Stimulated activated CD4-positive, alpha-beta T cell treated with anti-CD3 and anti-CD28 coated beads, Interleukin-1b, Interleukin-23, amount 100 ng/mL, for 24 hours (primary cell): Measurements from ENCODE around the gene LIPF.
"Not testable (repeated sequence)": the region's sequence is repeated elsewhere in the genome, so short reads cannot be mapped to it uniquely, and the experiment has no call there.

ENCODE experiments used
- DNase-seq, 4 experiments: peaks; one replicate each; pipeline ENCODE4 v3.0.0-alpha.2; 2020; ENCODE audit warnings: low read depth in 4 of 4, low spot score in 1 of 4

LIPF gene, protein sequence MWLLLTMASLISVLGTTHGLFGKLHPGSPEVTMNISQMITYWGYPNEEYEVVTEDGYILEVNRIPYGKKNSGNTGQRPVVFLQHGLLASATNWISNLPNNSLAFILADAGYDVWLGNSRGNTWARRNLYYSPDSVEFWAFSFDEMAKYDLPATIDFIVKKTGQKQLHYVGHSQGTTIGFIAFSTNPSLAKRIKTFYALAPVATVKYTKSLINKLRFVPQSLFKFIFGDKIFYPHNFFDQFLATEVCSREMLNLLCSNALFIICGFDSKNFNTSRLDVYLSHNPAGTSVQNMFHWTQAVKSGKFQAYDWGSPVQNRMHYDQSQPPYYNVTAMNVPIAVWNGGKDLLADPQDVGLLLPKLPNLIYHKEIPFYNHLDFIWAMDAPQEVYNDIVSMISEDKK

DNA sequence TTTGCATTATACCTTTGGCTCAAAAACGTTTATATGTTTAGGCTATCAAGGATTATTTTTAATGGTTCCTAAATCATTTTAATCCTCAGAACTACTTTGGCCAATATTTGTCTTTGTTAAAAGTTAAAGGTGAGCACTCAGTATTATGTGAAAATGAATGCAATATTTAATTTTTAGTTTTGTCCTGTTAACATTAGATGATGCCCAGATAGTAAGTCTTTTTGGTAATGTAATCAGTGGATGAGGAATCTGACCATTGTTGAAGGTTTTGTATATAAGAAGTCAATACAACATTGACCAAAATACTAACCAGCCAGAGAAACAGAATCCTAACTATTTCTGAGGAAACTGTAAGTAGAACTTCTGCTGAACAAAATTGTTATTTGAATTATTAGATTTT lies at the start of gene LIPF:
Gene LIPF, plus strand, starts transcription at position 301 of the 400 bp plus-strand sequence. CDS start 2,856 bp downstream, outside the sequence.
- no peak for DNase-seq

DNA sequence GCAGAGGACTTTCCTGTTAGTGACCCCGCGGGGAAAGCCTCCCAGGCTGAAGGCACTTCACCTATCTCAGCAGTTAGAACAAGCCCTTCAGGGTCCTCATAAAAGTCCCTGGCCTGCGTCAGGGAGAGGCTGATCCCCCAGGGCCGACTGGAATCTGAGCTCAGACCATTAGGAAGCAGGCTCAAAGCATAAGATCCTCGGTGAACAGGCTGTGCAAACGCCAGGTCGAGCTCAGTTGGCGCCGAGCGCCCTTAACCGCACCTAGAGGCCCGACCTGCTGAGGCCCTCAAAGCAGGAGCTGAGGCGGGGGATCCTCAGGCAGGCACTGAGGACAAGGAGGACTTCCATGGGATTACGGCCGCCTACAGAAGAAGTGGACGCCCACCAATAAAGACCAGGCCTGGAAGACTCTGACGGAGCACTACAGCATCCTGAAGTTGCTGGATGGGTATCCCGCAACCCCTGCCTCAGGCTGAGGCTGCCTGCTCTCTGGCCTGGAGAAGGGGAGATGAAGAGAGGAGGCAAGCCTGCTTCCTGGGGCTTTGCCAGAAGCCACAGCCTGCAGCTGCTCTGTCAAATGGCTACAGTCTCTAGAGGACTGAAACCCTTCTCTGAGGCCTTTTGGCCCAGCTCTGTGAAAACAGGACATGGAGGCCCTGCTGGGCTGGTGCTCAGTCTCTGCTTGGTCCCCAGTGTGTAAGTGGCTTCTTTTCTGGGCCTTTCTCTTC lies 47.8 kb upstream of the LIPF start:
- no peak for DNase-seq

DNA sequence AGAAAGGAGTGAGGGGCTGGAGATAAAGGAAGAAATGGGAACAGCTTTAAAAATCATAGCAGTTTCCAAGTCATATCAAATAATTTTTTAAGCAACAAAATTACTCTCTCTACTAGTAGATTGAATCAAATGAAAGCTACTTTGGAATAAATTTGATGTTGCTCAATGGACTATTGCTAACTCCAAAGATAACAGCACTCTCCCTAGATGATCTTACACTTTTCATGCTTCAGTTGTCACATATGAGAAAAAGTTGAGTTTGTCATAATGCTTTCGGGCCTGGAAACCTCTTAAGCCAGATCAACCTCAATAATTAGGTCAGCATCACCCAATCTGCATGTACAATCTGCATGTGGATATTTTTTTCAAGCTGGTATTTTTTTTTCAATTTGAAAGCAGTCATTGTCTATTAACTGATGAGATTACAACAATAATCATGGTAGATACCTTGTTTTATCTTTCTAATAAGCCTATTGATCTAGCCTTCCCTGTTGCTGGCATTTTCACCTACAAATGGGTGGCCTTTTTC lies 46.4 kb upstream of the LIPF start:
- DNase-seq: no peak

DNA sequence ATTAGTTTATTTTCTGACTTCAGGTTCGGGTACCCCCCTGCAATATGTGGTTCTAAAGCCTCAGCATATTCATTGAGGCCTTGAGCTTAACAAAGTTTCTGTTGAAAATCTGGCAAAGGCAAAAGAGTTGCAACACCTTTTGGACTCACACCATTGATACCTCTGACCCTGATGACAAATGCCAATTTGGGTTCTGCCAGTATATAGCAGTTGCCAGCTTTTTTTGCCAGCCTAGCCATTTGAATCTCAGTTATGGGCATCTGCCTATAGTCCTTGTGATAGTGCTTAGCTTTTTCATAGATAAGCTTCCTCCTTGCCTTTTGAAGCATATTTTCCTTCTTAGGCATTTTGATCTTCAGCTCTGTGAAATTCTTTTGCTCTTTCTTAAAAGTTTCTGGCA lies 45.7 kb upstream of the LIPF start:
- DNase-seq: no peak

DNA sequence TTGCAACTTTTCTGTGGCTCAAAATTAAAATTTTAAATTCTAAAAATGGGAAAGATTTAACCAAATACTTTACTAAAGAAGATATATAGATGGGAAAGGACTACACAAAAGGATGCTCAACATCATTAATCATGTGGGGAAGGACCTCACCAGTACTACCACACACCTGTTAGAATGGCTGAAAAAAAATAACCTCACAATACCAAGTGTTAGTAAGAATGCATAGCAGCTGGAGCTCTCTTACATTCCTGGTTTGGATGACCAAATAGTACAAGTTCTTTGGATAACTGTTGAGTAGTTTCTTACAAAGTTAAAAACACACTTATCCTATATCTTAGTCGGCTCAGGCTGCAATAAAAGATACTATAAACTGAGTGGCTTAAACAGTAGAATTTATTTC lies 43.8 kb upstream of the LIPF start:
- DNase-seq: no peak

DNA sequence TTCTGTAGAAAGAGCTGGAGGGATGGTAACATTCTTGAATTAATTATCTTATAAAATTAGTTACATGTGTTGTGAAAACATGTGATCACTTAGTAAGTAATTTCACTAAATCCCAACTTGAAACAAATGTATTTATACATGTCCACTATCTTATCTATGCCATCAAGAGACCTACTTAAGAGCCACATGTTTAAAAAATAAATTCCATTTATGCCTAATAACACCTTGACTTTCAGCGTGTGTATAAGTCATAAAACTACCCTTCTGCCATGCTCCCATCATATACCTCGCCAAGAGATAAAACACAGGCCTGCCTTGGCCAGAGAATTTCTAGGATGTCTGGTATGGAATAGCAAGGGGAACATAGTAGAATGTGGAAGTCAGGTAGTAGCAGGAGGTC lies 40.4 kb upstream of the LIPF start:
- DNase-seq: no peak

DNA sequence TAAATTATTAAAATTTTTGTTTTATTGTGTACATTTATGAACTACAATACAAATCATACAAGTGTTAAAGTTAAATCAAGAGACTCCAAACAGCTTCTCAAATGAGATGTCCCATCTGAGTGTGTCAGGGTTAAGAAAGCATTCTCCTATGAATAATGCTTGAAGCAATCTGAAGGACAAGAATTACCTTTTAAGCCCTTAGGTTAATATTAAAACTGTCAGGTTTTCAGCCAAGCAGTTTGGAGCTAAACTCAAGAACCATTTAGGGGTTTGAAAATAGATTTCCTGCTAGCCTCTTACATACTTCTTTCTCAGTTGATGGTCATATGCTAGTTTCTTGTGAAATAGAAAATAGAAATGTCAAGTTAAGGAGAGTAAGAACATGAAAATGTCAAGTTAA lies 39.4 kb upstream of the LIPF start:
- DNase-seq: no peak

DNA sequence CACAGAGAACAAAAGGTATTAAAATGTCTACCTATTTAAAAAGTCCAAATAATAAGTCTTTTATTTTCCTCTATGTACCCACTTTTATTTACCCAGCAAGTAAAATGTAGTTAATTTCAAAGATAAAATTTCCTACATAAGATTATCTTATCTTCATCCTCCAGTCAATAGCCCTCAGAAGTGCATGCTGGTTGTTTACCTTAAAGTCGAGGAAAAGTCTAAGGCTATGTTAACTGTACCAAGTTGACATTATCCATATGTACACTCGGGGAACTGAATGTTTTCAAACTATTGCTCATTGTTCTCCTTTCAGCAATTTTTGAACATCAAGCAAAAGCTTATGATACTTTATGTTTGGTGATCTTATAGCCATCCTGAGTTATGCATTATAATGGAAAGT lies 24.1 kb upstream of the LIPF start:
- no peak for DNase-seq

DNA sequence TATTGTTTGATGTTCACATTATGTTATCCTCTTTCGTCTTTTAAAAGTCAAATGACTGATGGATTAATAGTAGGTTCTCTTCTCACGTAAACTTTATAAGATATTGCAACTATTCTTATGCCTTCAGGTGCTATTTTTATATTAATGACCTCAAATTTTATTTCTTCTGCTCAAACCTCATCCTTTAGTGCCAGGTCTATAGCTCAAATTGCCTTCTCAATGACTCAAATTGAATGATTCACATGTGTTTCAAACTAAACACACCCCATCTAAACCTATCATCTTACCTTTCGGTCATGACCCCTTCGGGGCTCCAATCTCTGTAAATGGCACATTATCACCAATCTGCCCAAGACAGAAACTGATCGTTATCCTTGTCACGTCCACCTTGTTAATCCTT lies 22.0 kb upstream of the LIPF start:
- no peak for DNase-seq

DNA sequence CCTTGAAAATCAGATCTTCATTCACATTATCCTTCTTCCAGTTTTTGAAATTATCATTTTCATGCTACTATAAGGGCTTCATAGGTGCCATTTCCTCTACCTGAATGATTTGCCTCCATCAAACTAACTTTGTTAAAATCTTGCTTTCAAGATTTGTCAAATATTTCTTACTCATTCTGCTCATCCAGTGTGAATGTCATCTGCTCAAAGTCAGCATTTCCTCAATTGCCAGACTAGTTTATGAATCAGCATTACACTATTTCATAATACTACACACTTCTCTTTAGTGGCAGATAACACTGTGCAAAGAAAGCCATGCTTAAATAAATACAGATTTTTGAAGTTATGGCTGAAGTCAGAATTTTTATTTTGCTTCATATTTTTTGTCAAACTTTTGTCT lies 21.3 kb upstream of the LIPF start:
- no peak for DNase-seq

DNA sequence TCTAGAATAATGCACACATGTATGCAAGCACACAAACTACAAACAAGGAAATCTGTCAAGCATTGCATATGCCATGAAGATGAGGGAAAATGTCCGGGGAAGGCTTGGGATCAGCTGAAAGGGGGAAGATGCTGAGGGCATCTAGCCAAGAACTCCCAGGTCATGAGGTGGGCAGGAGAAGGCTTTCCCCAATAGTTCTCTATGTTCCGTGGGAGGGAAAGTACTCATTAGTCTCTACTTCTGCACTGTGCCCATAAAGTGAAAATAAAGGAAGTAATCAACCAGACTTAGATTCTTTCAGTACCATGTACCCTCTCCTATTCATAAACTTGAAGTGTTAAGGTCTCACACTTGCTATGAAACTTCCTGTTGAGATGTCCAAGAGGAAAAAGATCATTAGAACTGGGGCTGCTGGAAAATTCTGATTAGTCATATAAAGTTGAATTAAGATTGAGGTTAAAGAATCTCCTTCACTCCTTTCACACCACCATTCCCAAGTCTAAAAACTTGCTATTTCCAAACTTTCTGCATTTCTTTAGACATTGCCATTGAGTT lies 17.1 kb upstream of the LIPF start:
- no peak for DNase-seq

DNA sequence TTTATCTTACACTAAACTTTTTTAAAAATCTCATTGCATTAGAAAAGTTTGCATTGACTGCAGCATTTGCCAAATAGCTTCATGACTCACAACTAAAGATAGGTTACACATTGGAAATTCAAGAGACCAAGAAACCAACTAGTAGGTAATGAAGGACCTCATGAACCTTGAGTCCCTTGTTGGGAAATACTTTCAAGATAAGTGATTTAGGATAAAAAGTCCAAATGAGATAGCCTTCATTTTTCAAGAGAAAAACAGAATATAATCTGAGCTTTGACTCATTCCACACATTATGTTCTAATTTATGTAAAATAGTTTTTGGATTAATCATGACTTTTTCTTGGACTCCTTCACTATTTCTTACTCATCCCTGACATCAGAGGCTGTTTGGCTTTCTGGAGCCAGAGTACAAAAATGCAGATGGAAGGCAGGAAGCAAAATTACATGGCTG lies 13.1 kb upstream of the LIPF start:
- DNase-seq: no peak

DNA sequence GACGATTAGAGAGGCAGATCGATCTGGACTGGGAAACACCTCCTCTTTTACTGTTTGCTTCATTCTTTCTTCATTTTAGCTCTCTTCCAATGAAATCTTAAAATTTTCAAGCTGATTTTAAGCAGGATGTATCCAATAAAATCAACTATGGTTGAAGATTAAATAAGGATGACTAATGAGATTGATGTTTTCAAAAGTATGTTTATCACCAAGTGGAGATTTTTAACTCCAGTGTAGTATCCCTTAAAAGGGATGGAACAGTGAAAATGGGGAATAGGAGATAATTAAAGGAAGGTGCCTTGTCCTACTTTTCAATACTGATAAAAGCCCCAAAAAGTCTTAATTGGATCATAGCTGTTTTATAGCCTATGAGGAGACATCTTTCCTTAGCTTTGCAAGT lies 11.6 kb upstream of the LIPF start:
- DNase-seq: no peak

DNA sequence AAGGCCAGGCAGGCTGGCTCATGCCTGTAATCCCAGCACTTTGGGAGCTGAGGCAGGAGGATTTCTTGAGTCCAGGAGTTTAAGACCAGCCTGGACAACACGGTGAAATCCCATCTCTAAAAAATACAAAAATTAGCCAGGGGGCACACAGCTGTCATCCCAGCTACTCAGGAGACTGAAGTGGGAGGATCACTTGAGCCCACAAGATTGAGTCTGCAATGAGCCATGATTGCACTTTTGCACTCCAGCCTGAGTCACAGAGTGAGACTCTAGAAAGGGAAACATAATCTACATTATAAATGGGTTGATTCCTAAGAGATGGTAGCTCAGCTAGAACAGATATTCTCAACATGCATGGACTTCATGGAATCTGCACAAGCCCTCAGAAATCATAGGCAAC lies 6.3 kb upstream of the LIPF start:
- DNase-seq: no peak

DNA sequence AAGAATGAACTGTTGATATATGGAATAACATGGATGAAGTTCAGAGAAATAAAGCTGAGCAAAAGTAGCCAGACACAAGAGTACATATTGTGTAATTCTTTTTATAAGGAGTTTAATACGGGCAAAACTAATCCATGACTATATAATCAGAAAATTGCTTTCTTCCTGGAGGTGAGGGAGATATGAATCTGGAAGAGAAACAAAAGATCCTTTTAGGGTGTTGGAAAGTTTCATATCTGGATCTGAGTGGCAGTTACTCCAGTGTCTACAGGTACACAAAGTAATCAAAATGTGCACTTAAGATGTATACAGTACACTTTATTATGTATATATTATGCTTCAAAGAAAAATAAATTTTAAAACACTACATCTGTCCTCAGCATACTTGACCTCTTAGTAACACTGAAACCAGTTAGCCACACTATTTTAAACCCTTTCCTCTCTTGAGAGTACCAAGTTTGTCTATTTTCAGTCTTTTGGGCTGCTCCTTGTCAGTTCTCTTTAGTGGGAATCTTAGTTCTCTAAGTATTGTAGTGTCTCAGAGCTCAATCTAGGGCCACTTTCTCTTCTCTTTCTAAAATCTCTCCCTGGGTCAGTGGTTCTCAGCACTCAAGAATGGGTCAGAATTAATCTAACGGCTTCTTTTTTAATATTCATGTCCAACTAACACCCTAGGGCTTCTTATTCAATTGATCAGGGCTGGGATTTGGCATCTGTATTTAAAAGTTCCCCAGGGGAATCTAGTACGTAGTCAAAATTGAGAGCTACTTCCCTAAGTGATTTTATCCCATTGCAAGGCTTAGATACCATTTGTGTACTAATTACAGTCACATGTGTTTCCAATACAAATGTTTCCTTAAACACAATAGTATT lies 4.3 kb upstream of the LIPF start:
- DNase-seq: no peak

DNA sequence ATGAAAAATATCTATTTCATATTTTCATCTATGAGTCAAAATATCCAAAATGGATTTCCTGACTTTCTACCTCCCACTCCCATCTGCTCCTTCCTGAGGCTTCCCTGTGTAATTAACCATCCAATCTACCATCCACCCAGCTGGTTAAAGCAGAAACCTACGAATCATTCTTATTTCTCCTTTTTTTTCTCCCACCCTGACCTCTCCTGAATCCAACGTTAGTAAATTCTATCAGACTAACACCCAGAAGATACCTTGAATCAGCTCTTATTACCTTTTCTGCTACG lies 3.7 kb upstream of the LIPF start:
- DNase-seq: no peak

DNA sequence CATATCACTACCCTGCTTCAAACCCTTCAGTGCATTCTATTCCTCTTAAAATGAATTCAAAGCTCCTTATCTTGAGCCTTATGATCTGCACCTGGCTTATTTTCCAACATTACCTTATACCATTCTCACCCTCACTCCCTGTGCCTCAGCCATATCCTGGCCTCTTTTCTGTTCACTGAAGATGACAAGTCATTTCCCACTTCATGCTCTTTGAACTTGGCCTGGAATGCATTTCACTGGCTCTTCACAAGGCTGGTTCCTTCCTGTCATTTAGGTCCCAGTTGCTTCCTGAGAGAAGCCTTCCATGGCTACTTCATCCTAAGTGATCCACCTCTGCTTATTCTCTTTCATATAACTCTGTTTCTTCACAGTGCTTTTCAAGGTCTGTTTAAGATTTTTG lies 3.2 kb upstream of the LIPF start:
- DNase-seq: no peak

DNA sequence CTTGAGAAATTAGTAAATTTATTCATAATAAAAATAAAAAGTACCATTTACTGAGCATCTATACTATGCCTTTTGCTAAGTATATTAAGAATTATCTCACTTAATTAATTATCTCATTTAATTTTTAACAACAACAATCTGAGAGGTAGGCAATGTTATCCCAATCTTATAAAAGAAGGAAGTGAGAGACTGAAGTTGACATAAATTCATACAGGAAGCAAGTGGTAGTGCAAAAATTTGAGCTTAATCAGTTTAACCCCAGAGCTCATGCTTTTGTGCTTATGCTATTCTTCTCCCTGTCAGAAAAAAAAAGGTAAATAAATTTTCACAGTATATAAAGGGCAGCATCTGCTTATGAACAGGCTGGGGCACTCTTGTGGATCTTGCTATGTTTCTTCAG lies 2.7 kb upstream of the LIPF start:
- no peak for DNase-seq

DNA sequence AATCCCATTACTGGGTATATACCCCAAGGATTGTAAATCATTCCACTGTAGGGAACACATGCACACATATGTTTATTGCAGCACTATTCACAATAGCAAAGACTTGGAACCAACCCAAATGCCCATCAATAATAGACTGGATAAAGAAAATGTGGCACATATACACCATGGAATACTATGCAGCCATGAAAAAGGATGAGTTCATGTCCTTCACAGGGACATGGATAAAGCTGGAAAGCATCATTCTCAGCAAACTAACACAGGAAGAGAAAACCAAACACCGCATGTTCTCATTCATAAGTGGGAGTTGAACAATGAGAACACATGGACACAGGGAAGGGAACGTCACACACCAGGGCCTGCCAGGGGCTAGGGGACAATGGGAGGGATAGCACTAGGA lies 1.1 kb upstream of the LIPF start:
- not testable (repeated sequence) for DNase-seq

DNA sequence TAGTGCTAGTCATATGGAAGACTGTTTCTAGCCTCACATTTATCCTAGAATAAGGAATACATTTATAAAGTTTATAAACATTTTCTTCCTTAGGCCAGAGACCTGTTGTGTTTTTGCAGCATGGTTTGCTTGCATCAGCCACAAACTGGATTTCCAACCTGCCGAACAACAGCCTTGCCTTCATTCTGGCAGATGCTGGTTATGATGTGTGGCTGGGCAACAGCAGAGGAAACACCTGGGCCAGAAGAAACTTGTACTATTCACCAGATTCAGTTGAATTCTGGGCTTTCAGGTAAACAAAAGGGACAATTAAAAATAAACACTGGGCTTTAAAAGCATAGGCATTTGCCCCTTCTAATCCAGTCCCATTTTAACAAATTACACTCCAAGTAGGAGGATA lies 4.2 kb downstream of the LIPF start:
- no peak for DNase-seq

DNA sequence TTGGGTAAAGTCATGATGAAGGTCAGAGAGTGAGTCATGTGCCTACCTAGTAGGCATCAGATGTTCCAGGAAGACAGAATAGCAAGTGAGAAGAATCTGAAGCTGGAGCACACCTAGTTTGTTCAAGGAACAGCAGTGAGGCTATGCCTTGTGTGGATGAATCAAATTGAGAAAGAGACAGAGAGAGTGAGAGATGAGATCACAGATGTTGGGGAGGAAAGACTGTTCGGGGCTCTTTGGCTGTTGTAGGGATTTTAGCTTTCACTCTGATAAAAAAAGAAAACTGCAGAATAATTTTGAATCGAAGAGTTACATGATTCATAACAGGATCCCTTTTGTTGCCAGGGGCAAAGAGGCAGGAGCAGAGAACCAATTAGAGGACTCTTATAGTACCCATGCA lies 6.3 kb downstream of the LIPF start:
- DNase-seq: peak in 1 of 4 experiments; percentile 9
